Suprapubic skin (tissue), 4 donors: ENCODE measurements around the gene NEK8. TPM values are rescaled to one million over a fixed set of nuclear protein-coding genes. Genes with fewer than 3 reads are reported as not detected.
A peak's percentile ranks its signal among the peaks of the same experiment; 100 is the strongest.

Experiments used
- DNase-seq, 2 donors: peaks; one replicate each; pipeline ENCODE4 v3.0.0-alpha.2; 2019; ENCODE audit warnings: low spot score in 2 of 2
- H3K27ac ChIP-seq: fragments of 200-600 bp; sonication (generic); one replicate; pipeline ENCODE4 v1.5.1; 2019
- H3K27me3 ChIP-seq: fragments of 200-600 bp; sonication (generic); one replicate; pipeline ENCODE4 v1.5.1; 2019
- H3K36me3 ChIP-seq: fragments of 200-600 bp; sonication (generic); one replicate; pipeline ENCODE4 v1.5.1; 2019
- H3K4me1 ChIP-seq: fragments of 200-600 bp; sonication (generic); one replicate; pipeline ENCODE4 v1.5.1; 2019
- H3K4me3 ChIP-seq: fragments of 200-600 bp; sonication (generic); one replicate; pipeline ENCODE4 v1.5.1; 2019; ENCODE audit warnings: mild to moderate bottlenecking
- H3K9me3 ChIP-seq: fragments of 200-600 bp; sonication (generic); one replicate; pipeline ENCODE4 v1.5.1; 2019
- CTCF ChIP-seq, 2 donors: fragments of 200-600 bp in 1 of 2; fragments of 450-650 bp in 1 of 2; sonication (generic) in 1 of 2; IDR thresholded peaks; one replicate each; pipeline ENCODE4 v1.5.1; 2016 to 2019; ENCODE audit warnings: antibody characterized with exemption in 2 of 2, mild to moderate bottlenecking in 1 of 2, moderate library complexity in 1 of 2
- EP300 ChIP-seq: sonication (generic); formaldehyde crosslinking; IDR thresholded peaks from one replicate; pipeline ENCODE4 v1.6.1; 2017; ENCODE audit warnings: antibody characterized with exemption
- POLR2A ChIP-seq, 2 donors: fragments of 450-650 bp; IDR thresholded peaks; one replicate each; pipeline ENCODE4 v1.6.1; 2017; ENCODE audit warnings: antibody characterized with exemption in 2 of 2, mild to moderate bottlenecking in 2 of 2, moderate library complexity in 2 of 2
- POLR2AphosphoS5 ChIP-seq, 3 donors: sonication (generic); formaldehyde crosslinking; IDR thresholded peaks; one replicate each; pipeline ENCODE4 v1.6.1; 2017; ENCODE audit warnings: antibody characterized with exemption in 3 of 3
- WGBS: methylation state at CpG from one replicate; pipeline ENCODE4 v1.1.5; 2018; 5-methylcytosine and 5-hydroxymethylcytosine counted together
- total RNA-seq, 4 donors: library from RNA; depleted of rRNA; stranded (reverse); fragments of >200 nt; gene quantifications; one replicate each; pipeline ENCODE4 v1.1.0, GENCODE V29; 2016

NEK8 gene
- total RNA-seq, 4 donors from 2014 or later = 1.9 to 8.1 (median 6.0) TPM

- H3K27me3 ChIP-seq = no peaks in the 10 kb centered on the region
- peak overlapping the region; percentile 82 for H3K4me3 ChIP-seq
- peak overlapping the region; percentile 91 for H3K27ac ChIP-seq
- peaks cover 39% of the 10 kb centered on the region for H3K4me1 ChIP-seq
- TF ChIP-seq EP300 = no peak
- TF ChIP-seq POLR2AphosphoS5 (IDR thresholded peaks at IDR 0.05) = no peak
- TF ChIP-seq POLR2A (IDR thresholded peaks at IDR 0.05) = no peak
- no peak for TF ChIP-seq CTCF (IDR thresholded peaks at IDR 0.05)
- no peaks in the 10 kb centered on the region for H3K9me3 ChIP-seq
- WGBS = 44% methylated on average over 28 of the region's 34 CpGs
- peaks cover 23% of the 10 kb centered on the region for H3K36me3 ChIP-seq
- DNase-seq = peak in 1 of 2 donors; percentile 78
Observed at GRCh38 chr17:28712032-28712704, 16.4 kb upstream of the NEK8 start.

- no peak for TF ChIP-seq POLR2AphosphoS5 (IDR thresholded peaks at IDR 0.05)
- no peak for TF ChIP-seq POLR2A (IDR thresholded peaks at IDR 0.05)
- no peak for TF ChIP-seq CTCF (IDR thresholded peaks at IDR 0.05)
- no peak for TF ChIP-seq EP300
- H3K4me1 ChIP-seq = peaks cover 46% of the 10 kb centered on the region
- H3K9me3 ChIP-seq = no peaks in the 10 kb centered on the region
- H3K27ac ChIP-seq = no peak overlapping the region
- H3K4me3 ChIP-seq = no peak overlapping the region
- no peak for DNase-seq
- peaks cover 23% of the 10 kb centered on the region for H3K36me3 ChIP-seq
- WGBS = 76% methylated on average over 7 of the region's 7 CpGs
- no peaks in the 10 kb centered on the region for H3K27me3 ChIP-seq
Observed at GRCh38 chr17:28712705-28713415, 15.7 kb upstream of the NEK8 start.

GRCh38 chr17:28714281-28714680, 14.3 kb upstream of the NEK8 start:
- peaks cover 23% of the 10 kb centered on the region for H3K36me3 ChIP-seq
- no peaks in the 10 kb centered on the region for H3K27me3 ChIP-seq
- 100% methylated on average over 3 of the region's 3 CpGs for WGBS
- H3K9me3 ChIP-seq = no peaks in the 10 kb centered on the region
- DNase-seq = no peak
- no peak overlapping the region for H3K27ac ChIP-seq
- TF ChIP-seq CTCF (IDR thresholded peaks at IDR 0.05) (no peak), POLR2A (IDR thresholded peaks at IDR 0.05) (no peak), EP300 (no peak), POLR2AphosphoS5 (IDR thresholded peaks at IDR 0.05) (no peak)
- no peak overlapping the region for H3K4me3 ChIP-seq
- H3K4me1 ChIP-seq = peaks cover 60% of the 10 kb centered on the region

- Histone ChIP-seq H3K27ac (no peak overlapping the region), H3K9me3 (no peaks in the 10 kb centered on the region), H3K27me3 (no peaks in the 10 kb centered on the region), H3K4me1 (peaks cover 55% of the 10 kb centered on the region), H3K36me3 (peaks cover 23% of the 10 kb centered on the region), H3K4me3 (no peak overlapping the region)
- no peak for TF ChIP-seq POLR2A (IDR thresholded peaks at IDR 0.05)
- TF ChIP-seq POLR2AphosphoS5 (IDR thresholded peaks at IDR 0.05) = no peak
- no peak for TF ChIP-seq CTCF (IDR thresholded peaks at IDR 0.05)
- TF ChIP-seq EP300 = no peak
- WGBS = 83% methylated on average over 2 of the region's 2 CpGs
- no peak for DNase-seq
Observed at GRCh38 chr17:28715217-28715616, 13.4 kb upstream of the NEK8 start.
